ENCODE measurements around the gene GNB3. TPM values are rescaled to one million over a fixed set of nuclear protein-coding genes. Genes with fewer than 3 reads are reported as not detected.

The GNB3 gene
- total and polyA plus RNA-seq, 8 donors, result 0.87 to 11.1 (median 2.7) TPM; not detected in 1

DNA sequence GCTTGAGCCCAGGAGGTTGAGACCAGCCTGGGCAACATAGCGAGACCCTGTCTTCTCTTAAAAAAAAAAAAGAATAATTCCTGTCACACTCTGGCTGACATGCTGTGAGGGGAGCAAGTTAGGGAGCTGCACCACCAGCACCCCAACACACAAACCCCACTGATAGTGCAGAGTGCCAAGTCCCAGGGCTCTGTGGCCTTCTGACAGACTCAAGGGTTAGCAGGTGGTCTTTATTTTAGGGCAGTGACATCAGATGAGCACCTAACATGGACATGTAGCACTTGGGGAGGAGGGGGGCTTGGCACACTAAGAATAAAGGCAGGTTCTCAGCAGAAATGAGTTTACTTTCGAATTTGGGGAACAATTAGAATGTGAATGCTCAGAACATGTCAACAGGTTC lies 18.1 kb downstream of the GNB3 start:
- intact Hi-C loops (cut with DNase I; ENCODE audit: low total_unique reads), result no loop called here
- Histone ChIP-seq H3K9me3 (no peaks in the 10 kb centered on the region), H3K36me3 (peaks cover 77 to 88% (median 87%) of the 10 kb centered on the region in 4 donors), H3K27me3 (no peaks in the 10 kb centered on the region), H3K4me3 (no peak overlapping the region), H3K27ac (no peak overlapping the region), H3K4me1 (peaks cover 0 to 10% (median 5%) of the 10 kb centered on the region in 4 donors)
- no peak for DNase-seq
- TF ChIP-seq, protein P1, sequence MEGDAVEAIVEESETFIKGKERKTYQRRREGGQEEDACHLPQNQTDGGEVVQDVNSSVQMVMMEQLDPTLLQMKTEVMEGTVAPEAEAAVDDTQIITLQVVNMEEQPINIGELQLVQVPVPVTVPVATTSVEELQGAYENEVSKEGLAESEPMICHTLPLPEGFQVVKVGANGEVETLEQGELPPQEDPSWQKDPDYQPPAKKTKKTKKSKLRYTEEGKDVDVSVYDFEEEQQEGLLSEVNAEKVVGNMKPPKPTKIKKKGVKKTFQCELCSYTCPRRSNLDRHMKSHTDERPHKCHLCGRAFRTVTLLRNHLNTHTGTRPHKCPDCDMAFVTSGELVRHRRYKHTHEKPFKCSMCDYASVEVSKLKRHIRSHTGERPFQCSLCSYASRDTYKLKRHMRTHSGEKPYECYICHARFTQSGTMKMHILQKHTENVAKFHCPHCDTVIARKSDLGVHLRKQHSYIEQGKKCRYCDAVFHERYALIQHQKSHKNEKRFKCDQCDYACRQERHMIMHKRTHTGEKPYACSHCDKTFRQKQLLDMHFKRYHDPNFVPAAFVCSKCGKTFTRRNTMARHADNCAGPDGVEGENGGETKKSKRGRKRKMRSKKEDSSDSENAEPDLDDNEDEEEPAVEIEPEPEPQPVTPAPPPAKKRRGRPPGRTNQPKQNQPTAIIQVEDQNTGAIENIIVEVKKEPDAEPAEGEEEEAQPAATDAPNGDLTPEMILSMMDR (IDR thresholded peaks at IDR 0.05), result no peak
- TF ChIP-seq POLR2A (IDR thresholded peaks at IDR 0.05) (no peak), EP300 (IDR thresholded peaks at IDR 0.05) (no peak), POLR2AphosphoS5 (IDR thresholded peaks at IDR 0.05) (no peak)
- WGBS, 5 donors, result 87 to 100% (median 94%) methylated on average over 2 of the region's 2 CpGs

DNA sequence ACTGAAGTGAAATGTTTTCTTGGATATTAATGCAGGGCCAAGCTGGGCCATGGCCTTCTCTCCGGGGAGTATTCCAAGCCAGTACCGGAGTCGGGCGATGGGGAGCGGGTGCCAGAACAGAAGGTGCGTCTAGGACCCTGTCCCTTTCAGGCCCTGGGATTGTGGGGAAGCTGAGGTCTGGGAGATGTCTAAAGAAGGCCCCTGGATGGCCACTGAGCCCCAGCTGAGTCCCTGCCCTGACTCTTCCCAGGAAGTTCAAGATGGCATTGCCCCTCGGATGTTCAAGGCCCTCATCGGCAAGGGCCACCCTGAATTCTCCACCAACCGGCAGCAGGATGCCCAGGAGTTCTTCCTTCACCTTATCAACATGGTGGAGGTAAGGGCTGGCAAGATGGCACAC lies 19.4 kb downstream of the GNB3 start:
- Histone ChIP-seq H3K27me3 (no peaks in the 10 kb centered on the region), H3K36me3 (peaks cover 90 to 100% (median 99%) of the 10 kb centered on the region in 4 donors), H3K4me3 (no peak overlapping the region), H3K27ac (no peak overlapping the region), H3K4me1 (no peaks in the 10 kb centered on the region), H3K9me3 (no peaks in the 10 kb centered on the region)
- TF ChIP-seq EP300 (IDR thresholded peaks at IDR 0.05), result no peak
- intact Hi-C loops (cut with DNase I; ENCODE audit: low total_unique reads), result no loop called here
- no peak for DNase-seq
- 90 to 97% (median 96%) methylated on average over 6 to 9 of the region's 9 CpGs for WGBS, 5 donors

DNA sequence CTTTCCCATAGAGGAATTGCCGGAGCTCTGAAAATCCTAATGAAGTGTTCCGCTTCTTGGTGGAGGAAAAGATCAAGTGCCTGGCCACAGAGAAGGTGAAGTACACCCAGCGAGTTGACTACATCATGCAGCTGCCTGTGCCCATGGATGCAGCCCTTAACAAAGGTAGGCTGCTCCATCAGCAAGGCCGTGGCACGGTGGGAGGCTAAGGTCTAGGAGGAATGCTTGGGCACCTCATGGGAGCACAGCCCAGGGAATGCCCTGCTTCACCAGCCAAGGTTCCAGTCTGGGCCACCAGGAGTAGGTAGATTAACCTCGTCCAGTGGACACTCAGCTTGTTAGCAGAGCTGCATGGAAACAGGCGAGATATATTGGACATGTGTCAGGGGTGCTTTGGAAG lies 20.2 kb downstream of the GNB3 start:
- no peak overlapping the region for H3K27ac ChIP-seq
- no peak for DNase-seq
- no peaks in the 10 kb centered on the region for H3K27me3 ChIP-seq
- H3K9me3 ChIP-seq, result no peaks in the 10 kb centered on the region
- intact Hi-C loops (cut with DNase I; ENCODE audit: low total_unique reads), result no loop called here
- H3K4me3 ChIP-seq, result no peak overlapping the region
- TF ChIP-seq POLR2AphosphoS5 (IDR thresholded peaks at IDR 0.05) (no peak), POLR2A (IDR thresholded peaks at IDR 0.05) (no peak), EP300 (IDR thresholded peaks at IDR 0.05) (no peak)
- TF ChIP-seq, protein P1 (IDR thresholded peaks at IDR 0.05), result no peak
- peaks cover 86 to 100% (median 99%) of the 10 kb centered on the region in 4 donors for H3K36me3 ChIP-seq
- H3K4me1 ChIP-seq, result no peaks in the 10 kb centered on the region
- WGBS, 5 donors, result 89 to 98% (median 96%) methylated on average over 7 of the region's 7 CpGs

DNA sequence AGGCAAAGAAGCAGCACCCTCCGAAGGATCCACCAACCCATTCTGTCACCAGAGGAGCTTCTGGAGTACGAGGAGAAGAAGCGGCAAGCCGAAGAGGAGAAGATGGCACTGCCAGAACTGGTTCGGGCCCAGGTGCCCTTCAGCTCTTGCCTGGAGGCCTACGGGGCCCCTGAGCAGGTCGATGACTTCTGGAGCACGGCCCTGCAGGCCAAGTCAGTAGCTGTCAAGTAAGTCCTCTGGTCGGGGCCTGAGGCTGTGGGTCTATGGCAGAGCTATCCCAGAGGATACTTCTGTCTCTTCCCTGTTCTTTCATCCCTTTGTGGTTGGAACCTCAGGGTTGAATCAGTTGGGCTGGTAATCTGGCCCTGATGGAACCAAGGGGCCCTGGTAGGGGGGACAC lies 20.7 kb downstream of the GNB3 start:
- Histone ChIP-seq H3K36me3 (peaks cover 81 to 99% (median 98%) of the 10 kb centered on the region in 4 donors), H3K27me3 (no peaks in the 10 kb centered on the region), H3K9me3 (no peaks in the 10 kb centered on the region), H3K27ac (no peak overlapping the region), H3K4me1 (peaks cover 0 to 3% (median 1%) of the 10 kb centered on the region in 4 donors), H3K4me3 (no peak overlapping the region)
- 92 to 96% (median 95%) methylated on average over 9 of the region's 9 CpGs for WGBS, 5 donors
- no peak for DNase-seq
- intact Hi-C loops (cut with DNase I; ENCODE audit: low total_unique reads), result no loop called here
- no peak for TF ChIP-seq EP300 (IDR thresholded peaks at IDR 0.05)

DNA sequence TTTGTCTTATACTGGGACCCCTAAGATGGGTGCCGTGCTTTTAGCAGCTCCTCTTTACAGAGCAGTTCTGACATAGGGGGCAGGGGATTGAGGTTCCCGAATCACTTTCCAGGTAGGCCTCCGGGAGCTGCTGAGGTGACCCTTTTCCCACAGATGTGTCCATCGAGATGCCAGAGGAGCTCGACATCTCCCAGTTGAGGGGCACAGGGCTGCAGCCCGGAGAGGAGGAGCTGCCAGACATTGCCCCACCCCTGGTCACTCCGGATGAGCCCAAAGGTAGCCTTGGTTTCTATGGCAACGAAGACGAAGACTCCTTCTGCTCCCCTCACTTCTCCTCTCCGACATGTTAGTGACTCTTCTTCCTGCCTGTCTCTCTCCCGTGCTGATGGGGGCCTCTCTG lies 22.3 kb downstream of the GNB3 start:
- Histone ChIP-seq H3K9me3 (no peaks in the 10 kb centered on the region), H3K4me1 (peaks cover 6 to 15% (median 12%) of the 10 kb centered on the region in 4 donors), H3K27me3 (no peaks in the 10 kb centered on the region), H3K36me3 (peaks cover 65 to 82% (median 81%) of the 10 kb centered on the region in 4 donors), H3K4me3 (no peak overlapping the region), H3K27ac (no peak overlapping the region)
- no peak for TF ChIP-seq EP300 (IDR thresholded peaks at IDR 0.05)
- no peak for TF ChIP-seq POLR2A (IDR thresholded peaks at IDR 0.05)
- no peak for TF ChIP-seq POLR2AphosphoS5 (IDR thresholded peaks at IDR 0.05)
- TF ChIP-seq, protein P1 (IDR thresholded peaks at IDR 0.05), result no peak
- 91 to 96% (median 93%) methylated on average over 8 to 11 of the region's 11 CpGs for WGBS, 5 donors
- intact Hi-C loops (cut with DNase I; ENCODE audit: low total_unique reads), result no loop called here
- no peak for DNase-seq

All from stomach (tissue), 9 donors.